ENCODE measurements around the gene F11.
"Not testable (repeated sequence)": the region's sequence is repeated elsewhere in the genome, so short reads cannot be mapped to it uniquely, and the experiment has no call there.

The F11 gene

DNA sequence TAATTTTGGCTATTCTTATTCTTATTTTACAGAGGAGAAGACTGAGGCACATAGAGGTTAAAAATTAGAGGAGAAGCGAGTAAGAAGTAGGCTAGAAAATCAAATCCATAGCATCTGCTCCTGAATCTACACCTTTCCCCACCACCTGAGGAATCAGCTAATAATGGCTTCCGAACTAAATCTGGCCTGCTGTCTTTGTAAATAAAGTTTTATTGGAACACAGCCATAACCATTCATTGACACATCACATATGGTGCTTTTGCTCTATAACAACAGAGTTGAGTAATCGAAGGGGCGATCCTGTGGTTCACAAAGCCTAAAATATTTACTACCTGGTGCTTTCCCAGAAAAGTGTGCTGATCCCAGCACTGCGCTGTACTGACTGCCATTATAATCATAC is 38.2 kb downstream of the F11 start:
- no peak for DNase-seq

DNA sequence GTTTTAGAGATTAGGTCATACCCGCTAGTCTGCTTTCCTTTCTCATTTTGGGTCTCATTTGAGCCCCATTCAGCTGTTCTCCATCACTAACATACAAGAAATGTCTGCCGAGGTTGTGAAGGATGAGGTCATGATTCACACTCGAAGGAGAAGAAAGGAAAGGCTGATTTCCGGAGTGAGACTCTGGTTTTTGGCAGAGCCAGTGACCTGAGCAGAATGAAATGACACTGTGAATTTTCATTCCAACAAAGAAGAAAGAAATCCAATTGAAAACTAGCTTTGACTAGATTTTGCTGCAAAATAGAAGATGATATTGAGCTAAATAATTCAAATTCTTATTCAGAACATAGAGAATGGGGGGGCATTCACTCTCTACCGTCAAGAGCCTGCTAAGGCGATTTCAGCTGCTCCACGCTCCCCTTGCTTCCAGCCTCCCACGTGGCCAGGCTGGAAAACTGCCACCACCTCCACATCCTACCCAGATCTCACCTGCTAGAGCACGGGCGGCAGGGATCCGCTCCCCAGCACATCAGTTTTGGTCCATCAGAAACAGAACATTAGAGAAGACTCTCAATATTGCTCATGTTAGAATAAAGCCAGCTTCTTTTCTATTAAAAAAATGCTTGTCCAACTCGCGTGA is 39.0 kb downstream of the F11 start:
- no peak for DNase-seq

- DNase-seq: no peak
Measured at GRCh38 chr4:186307497-186307896, 41.5 kb downstream of the F11 start.

- no peak for DNase-seq
Measured at GRCh38 chr4:186307916-186308315, 41.9 kb downstream of the F11 start.

- no peak for DNase-seq
Measured at GRCh38 chr4:186318481-186318880, 52.5 kb downstream of the F11 start.

- DNase-seq: not testable (repeated sequence)
Measured at GRCh38 chr4:186324660-186325059, 58.7 kb downstream of the F11 start.

DNA sequence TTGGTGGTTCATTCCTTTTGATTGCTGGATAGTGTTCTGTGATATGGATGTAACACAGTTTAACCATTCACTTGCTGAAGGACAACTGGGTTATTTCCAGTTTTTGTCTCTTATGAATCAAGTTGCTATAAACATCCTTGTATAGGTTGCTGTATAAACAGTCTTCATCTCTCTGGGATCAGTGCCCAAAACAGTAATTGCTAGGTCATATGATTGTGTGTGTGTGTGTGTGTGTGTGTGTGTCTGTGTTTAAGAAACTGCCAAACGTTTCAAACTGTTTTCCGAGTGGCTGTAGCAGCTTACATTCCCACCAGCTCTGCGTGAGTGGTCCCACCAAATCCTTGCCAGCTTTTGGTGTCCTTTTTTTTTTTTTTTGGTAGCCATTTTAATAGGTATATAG is 60.4 kb downstream of the F11 start:
- DNase-seq: no peak

GRCh38 chr4:186329372-186329771 is 63.4 kb downstream of the F11 start:
- DNase-seq: no peak

DNA sequence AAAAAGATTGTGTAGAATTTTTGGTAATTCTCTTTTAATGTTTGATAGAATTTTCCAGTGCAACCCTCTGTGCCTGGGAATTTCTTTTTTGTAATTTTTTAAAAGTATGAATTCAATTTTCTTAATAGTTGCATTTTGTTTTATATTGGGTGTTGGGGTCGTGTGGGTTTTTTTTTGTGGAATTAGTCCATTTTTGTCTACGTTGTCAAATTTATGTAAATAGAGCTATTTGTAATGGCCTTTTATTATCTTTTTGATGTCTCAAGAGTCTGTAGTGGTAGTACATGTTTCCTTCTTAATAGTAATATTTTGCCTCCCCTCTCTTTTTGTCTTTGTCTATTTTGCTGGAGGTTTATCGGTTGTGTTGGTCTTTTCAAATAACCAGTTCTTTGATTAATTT is 64.4 kb downstream of the F11 start:
- DNase-seq: no peak

GRCh38 chr4:186335793-186336192 is 69.8 kb downstream of the F11 start:
- DNase-seq: no peak

Measured in activated CD4-positive, alpha-beta T cell treated with anti-CD3 and anti-CD28 coated beads, Interleukin-2, amount 50 U/mL, for 16 hours (primary cell).